Glutamatergic neuron (in vitro differentiated cells): ENCODE results near the gene BRINP3. TPM values are rescaled to one million over a fixed set of nuclear protein-coding genes. Genes with fewer than 3 reads are reported as not detected.

ENCODE experiments used
- DNase-seq: peaks from one replicate; pipeline ENCODE4 v3.0.0; 2022
- H3K27ac Mint-ChIP-seq: one replicate; pipeline ENCODE4 v1.8.0; 2020; ENCODE audit warnings: mild to moderate bottlenecking, mixed read lengths, inconsistent platforms; ENCODE audit not compliant: unreplicated experiment
- H3K27me3 Mint-ChIP-seq: one replicate; pipeline ENCODE4 v1.8.0; 2020; ENCODE audit warnings: mild to moderate bottlenecking, moderate library complexity, mixed read lengths, inconsistent platforms; ENCODE audit not compliant: unreplicated experiment
- H3K36me3 Mint-ChIP-seq: one replicate; pipeline ENCODE4 v1.8.0; 2020; ENCODE audit warnings: mild to moderate bottlenecking, mixed read lengths, inconsistent platforms; ENCODE audit not compliant: unreplicated experiment
- H3K4me1 Mint-ChIP-seq: one replicate; pipeline ENCODE4 v1.8.0; 2020; ENCODE audit warnings: mild to moderate bottlenecking, low read depth, mixed read lengths, inconsistent platforms; ENCODE audit not compliant: unreplicated experiment
- H3K4me3 Mint-ChIP-seq: one replicate; pipeline ENCODE4 v1.8.0; 2020; ENCODE audit warnings: mild to moderate bottlenecking, mixed read lengths, inconsistent platforms; ENCODE audit not compliant: unreplicated experiment
- H3K9me3 Mint-ChIP-seq: one replicate; pipeline ENCODE4 v1.8.0; 2020; ENCODE audit warnings: mild to moderate bottlenecking, moderate library complexity, mixed read lengths, inconsistent platforms; ENCODE audit not compliant: unreplicated experiment
- total RNA-seq: library from RNA; stranded (reverse); fragmentation: NEBNext Ultra II Directional; extraction: Animal tissue kit (Norgen Biotek cat#: 25700); gene quantifications from one replicate; pipeline ENCODE4 v1.2.1, GENCODE V29; 2021; ENCODE audit not compliant: unreplicated experiment
- TF ChIP-seq, protein P1 (sequence below): fragments of 200-600 bp; sonication (generic); IDR thresholded peaks from one replicate; pipeline ENCODE4 v1.5.0; 2021; ENCODE audit not compliant: partially characterized antibody, unreplicated experiment

The BRINP3 gene
- total RNA-seq, 1 donor from 2014 or later = not detected

DNA sequence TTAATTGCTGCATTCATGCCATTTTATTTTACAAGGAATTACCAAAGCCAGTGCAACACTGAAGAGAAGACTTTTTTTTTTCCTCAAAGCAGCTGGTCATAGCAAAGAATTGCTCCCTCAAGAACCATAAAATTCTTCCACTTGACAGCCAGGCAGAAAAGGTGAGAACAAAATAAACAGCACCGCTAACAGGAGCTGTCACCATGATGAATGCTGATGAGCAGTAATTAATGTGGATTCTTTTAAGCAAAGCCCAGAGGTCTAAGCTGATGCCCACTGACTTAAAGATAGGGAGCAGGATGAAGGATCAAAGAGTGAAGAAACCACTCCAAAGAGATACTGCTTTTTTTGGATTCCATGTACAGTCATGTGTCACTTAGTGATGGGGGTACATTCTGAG is 428.4 kb downstream of the BRINP3 start:
- Mint-ChIP-seq H3K9me3 (no peaks in the 10 kb centered on the region), H3K27me3 (no peaks in the 10 kb centered on the region), H3K4me1 (peaks cover 5% of the 10 kb centered on the region), H3K27ac (no peak overlapping the region), H3K36me3 (no peaks in the 10 kb centered on the region), H3K4me3 (no peak overlapping the region)
- DNase-seq = no peak
- TF ChIP-seq, protein P1, sequence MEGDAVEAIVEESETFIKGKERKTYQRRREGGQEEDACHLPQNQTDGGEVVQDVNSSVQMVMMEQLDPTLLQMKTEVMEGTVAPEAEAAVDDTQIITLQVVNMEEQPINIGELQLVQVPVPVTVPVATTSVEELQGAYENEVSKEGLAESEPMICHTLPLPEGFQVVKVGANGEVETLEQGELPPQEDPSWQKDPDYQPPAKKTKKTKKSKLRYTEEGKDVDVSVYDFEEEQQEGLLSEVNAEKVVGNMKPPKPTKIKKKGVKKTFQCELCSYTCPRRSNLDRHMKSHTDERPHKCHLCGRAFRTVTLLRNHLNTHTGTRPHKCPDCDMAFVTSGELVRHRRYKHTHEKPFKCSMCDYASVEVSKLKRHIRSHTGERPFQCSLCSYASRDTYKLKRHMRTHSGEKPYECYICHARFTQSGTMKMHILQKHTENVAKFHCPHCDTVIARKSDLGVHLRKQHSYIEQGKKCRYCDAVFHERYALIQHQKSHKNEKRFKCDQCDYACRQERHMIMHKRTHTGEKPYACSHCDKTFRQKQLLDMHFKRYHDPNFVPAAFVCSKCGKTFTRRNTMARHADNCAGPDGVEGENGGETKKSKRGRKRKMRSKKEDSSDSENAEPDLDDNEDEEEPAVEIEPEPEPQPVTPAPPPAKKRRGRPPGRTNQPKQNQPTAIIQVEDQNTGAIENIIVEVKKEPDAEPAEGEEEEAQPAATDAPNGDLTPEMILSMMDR = no peak
